K562 (cell line): ENCODE data around the gene NUDT14. TPM values are rescaled to one million over a fixed set of nuclear protein-coding genes. Genes with fewer than 3 reads are reported as not detected.

Experiments used
- CHD2 ChIP-seq: IDR thresholded peaks from 2 replicates; pipeline ENCODE4 v1.6.1; 2011; ENCODE audit warnings: low read depth, low read length
- DNMT1 ChIP-seq: fragments of 450-650 bp; IDR thresholded peaks from 2 replicates; pipeline ENCODE4 v1.6.1; 2016; ENCODE audit warnings: antibody characterized with exemption, mild to moderate bottlenecking
- FOXP1 ChIP-seq: sonication (generic); formaldehyde crosslinking; IDR thresholded peaks from 2 replicates; pipeline ENCODE4 v1.8.0; 2022; ENCODE audit warnings: mild to moderate bottlenecking, missing genetic modification reagents
- FUS ChIP-seq: fragments of 200-400 bp; formaldehyde crosslinking; optimal IDR thresholded peaks from 2 replicates; pipeline ENCODE3; 2017; ENCODE audit warnings: low read depth, low read length
- GABPB1 ChIP-seq: sonication (generic); formaldehyde crosslinking; IDR thresholded peaks from 2 replicates; pipeline ENCODE4 v1.8.0; 2022; ENCODE audit warnings: mild to moderate bottlenecking, missing genetic modification reagents
- MBD2 ChIP-seq: sonication (generic); IDR thresholded peaks from 2 replicates; pipeline ENCODE4 v1.6.1; 2016; ENCODE audit warnings: low read depth, borderline replicate concordance
- OTX1 ChIP-seq: fragments of 450-650 bp; formaldehyde crosslinking; IDR thresholded peaks from 2 replicates; pipeline ENCODE4 v1.4.0; 2022; ENCODE audit warnings: mild to moderate bottlenecking
- RFX7 ChIP-seq: fragments of 250-450 bp; sonication (Bioruptor Pico); IDR thresholded peaks from 2 replicates; pipeline ENCODE4 v1.5.1; 2021; ENCODE audit warnings: mild to moderate bottlenecking
- ZNF12 ChIP-seq: sonication (generic); formaldehyde crosslinking; IDR thresholded peaks from 2 replicates; pipeline ENCODE4 v1.4.0; 2020; ENCODE audit warnings: mild to moderate bottlenecking, missing genetic modification reagents
- ZNF121 ChIP-seq: sonication (generic); formaldehyde crosslinking; conservative IDR thresholded peaks from 2 replicates; pipeline ENCODE4 v1.8.0; 2022; ENCODE audit warnings: missing genetic modification reagents
- polyA plus RNA-seq, 8 experiments: library from polyadenylated mRNA; depleted of rRNA in 4 of 8; stranded (reverse) in 5 of 8; unstranded in 3 of 8; fragments of >200 nt; fragmentation: Nextera tagmentation in 2 of 8; fragmentation: Illumina TruSeq in 1 of 8; extraction: Ambion mirVana in 2 of 8; extraction: Trizol in 1 of 8; gene quantifications; 2 replicates each; pipeline versions ENCODE4 v1.2.1 to v1.2.3, GENCODE V29; 2011 to 2014; ENCODE audit warnings: inconsistent platforms in 1 of 8, missing spikeins in 1 of 8
- total RNA-seq, 7 experiments: library from RNA; depleted of rRNA in 6 of 7; stranded (reverse); fragments of >200 nt in 6 of 7; fragmentation: Illumina TruSeq in 2 of 7; extraction: Trizol in 2 of 7; gene quantifications; 2 replicates each; pipeline versions ENCODE4 v1.2.1 to v1.2.3, GENCODE V29; 2011 to 2021; ENCODE audit warnings: low replicate concordance in 1 of 7
- TF ChIP-seq, protein P1 (sequence below): fragments of 250-450 bp; sonication (Bioruptor Pico); IDR thresholded peaks from 2 replicates; pipeline ENCODE4 v1.5.0; 2020; ENCODE audit warnings: mild to moderate bottlenecking
- TF ChIP-seq, protein P2 (sequence below): fragments of 250-450 bp; sonication (Bioruptor Pico); IDR thresholded peaks from 2 replicates; pipeline ENCODE4 v1.5.0; 2021; ENCODE audit warnings: mild to moderate bottlenecking, borderline replicate concordance
- TF ChIP-seq, protein P3 (sequence below): fragments of 250-450 bp; sonication (Bioruptor Pico); IDR thresholded peaks from 2 replicates; pipeline ENCODE4 v1.5.0; 2020; ENCODE audit warnings: mild to moderate bottlenecking, borderline replicate concordance
- TF ChIP-seq, protein P4 (sequence below): sonication (generic); formaldehyde crosslinking; IDR thresholded peaks from 2 replicates; pipeline ENCODE4 v1.9.0; 2022; ENCODE audit warnings: mild to moderate bottlenecking, missing genetic modification reagents
- TF ChIP-seq, protein P5 (sequence below): sonication (generic); formaldehyde crosslinking; IDR thresholded peaks from 2 replicates; pipeline ENCODE4 v1.9.0; 2022; ENCODE audit warnings: mild to moderate bottlenecking, missing genetic modification reagents

The NUDT14 gene
- total and polyA plus RNA-seq, 9 of the 15 experiments (the other 6 are each of a cell fraction or from before 2014, with no cell fraction given), result 0.14 to 16.3 (median 8.2) TPM

DNA sequence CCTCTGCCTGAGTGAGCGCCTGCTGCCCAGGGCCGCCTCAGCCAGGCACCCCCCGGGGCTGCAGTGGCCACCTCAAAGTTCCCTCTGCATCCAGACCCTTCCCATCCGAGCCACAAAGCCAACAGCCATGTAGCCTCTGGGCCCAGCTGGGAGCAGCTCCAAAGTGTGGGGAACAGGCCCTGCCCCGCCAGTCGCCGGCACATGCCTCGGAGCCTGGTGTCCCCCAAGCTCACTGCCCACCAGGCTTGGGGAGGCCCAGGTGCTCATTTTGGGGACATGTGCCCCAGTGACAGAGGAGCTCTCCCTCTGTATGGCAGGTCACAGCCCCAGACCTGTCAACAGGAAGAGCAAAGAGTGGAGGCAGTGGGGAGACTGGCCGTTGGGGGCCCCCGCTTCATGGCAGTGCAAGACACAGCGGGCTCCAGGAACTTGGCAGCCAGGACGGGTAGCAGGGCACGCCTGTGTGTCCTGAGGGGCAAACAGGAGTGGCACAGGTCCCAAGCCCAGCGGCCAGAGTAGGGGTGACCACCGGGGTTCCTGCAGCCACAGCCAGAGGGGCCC, 42.5 kb downstream of the NUDT14 start (continued):
- TF ChIP-seq, protein P1, sequence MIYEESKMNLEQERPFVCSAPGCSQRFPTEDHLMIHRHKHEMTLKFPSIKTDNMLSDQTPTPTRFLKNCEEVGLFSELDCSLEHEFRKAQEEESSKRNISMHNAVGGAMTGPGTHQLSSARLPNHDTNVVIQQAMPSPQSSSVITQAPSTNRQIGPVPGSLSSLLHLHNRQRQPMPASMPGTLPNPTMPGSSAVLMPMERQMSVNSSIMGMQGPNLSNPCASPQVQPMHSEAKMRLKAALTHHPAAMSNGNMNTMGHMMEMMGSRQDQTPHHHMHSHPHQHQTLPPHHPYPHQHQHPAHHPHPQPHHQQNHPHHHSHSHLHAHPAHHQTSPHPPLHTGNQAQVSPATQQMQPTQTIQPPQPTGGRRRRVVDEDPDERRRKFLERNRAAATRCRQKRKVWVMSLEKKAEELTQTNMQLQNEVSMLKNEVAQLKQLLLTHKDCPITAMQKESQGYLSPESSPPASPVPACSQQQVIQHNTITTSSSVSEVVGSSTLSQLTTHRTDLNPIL (CRISPR knock-in tag), result no peak
- TF ChIP-seq, protein P2, sequence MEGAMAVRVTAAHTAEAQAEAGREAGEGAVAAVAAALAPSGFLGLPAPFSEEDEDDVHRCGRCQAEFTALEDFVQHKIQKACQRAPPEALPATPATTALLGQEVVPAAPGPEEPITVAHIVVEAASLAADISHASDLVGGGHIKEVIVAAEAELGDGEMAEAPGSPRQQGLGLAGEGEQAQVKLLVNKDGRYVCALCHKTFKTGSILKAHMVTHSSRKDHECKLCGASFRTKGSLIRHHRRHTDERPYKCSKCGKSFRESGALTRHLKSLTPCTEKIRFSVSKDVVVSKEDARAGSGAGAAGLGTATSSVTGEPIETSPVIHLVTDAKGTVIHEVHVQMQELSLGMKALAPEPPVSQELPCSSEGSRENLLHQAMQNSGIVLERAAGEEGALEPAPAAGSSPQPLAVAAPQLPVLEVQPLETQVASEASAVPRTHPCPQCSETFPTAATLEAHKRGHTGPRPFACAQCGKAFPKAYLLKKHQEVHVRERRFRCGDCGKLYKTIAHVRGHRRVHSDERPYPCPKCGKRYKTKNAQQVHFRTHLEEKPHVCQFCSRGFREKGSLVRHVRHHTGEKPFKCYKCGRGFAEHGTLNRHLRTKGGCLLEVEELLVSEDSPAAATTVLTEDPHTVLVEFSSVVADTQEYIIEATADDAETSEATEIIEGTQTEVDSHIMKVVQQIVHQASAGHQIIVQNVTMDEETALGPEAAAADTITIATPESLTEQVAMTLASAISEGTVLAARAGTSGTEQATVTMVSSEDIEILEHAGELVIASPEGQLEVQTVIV (CRISPR knock-in tag), result no peak
- TF ChIP-seq FUS (no peak), DNMT1 (no peak), OTX1 (CRISPR knock-in tag) (no peak), FOXP1 (CRISPR knock-in tag) (no peak), CHD2 (no peak), ZNF12 (CRISPR knock-in tag) (no peak), ZNF121 (CRISPR knock-in tag) (no peak), GABPB1 (no peak), RFX7 (CRISPR knock-in tag) (no peak), MBD2 (no peak)
- TF ChIP-seq, protein P3, sequence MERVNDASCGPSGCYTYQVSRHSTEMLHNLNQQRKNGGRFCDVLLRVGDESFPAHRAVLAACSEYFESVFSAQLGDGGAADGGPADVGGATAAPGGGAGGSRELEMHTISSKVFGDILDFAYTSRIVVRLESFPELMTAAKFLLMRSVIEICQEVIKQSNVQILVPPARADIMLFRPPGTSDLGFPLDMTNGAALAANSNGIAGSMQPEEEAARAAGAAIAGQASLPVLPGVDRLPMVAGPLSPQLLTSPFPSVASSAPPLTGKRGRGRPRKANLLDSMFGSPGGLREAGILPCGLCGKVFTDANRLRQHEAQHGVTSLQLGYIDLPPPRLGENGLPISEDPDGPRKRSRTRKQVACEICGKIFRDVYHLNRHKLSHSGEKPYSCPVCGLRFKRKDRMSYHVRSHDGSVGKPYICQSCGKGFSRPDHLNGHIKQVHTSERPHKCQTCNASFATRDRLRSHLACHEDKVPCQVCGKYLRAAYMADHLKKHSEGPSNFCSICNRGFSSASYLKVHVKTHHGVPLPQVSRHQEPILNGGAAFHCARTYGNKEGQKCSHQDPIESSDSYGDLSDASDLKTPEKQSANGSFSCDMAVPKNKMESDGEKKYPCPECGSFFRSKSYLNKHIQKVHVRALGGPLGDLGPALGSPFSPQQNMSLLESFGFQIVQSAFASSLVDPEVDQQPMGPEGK (CRISPR knock-in tag), result no peak
- TF ChIP-seq, protein P4, sequence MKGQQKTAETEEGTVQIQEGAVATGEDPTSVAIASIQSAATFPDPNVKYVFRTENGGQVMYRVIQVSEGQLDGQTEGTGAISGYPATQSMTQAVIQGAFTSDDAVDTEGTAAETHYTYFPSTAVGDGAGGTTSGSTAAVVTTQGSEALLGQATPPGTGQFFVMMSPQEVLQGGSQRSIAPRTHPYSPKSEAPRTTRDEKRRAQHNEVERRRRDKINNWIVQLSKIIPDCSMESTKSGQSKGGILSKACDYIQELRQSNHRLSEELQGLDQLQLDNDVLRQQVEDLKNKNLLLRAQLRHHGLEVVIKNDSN, result no peak
- TF ChIP-seq, protein P5, sequence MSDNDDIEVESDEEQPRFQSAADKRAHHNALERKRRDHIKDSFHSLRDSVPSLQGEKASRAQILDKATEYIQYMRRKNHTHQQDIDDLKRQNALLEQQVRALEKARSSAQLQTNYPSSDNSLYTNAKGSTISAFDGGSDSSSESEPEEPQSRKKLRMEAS (CRISPR knock-in tag), result no peak
